Measurements from ENCODE around the gene RUNX2. TPM values are rescaled to one million over a fixed set of nuclear protein-coding genes. Genes with fewer than 3 reads are reported as not detected.
A peak's percentile ranks its signal among the peaks of the same experiment; 100 is the strongest.

The RUNX2 gene
- total and polyA plus RNA-seq, 10 donors: 0.86 to 9.4 (median 6.6) TPM

- no peak overlapping the region for H3K4me3 ChIP-seq
- H3K36me3 ChIP-seq: no peaks in the 10 kb centered on the region
- no peak for DNase-seq
- H3K4me1 ChIP-seq: peaks cover 3 to 44% (median 17%) of the 10 kb centered on the region in 6 donors
- peaks cover 0 to 19% (median 11%) of the 10 kb centered on the region in 7 donors for H3K27me3 ChIP-seq (replicated peaks in 1 of 7)
- 50 to 71% (median 58%) methylated on average over 2 of the region's 2 CpGs for whole genome bisulfite sequencing, 5 donors
- intact Hi-C loops (cut with DNase I; ENCODE audit: low total_unique reads): no loop called here
- peak overlapping the region in 2 of 8 donors; percentile 3 to 21 for H3K27ac ChIP-seq
- TF ChIP-seq POLR2AphosphoS5 (IDR thresholded peaks at IDR 0.05) (no peak), CTCF (IDR thresholded peaks at IDR 0.05 in 8 of 11, conservative IDR thresholded peaks at IDR 0.05 in 3 of 11) (no peak), POLR2A (IDR thresholded peaks at IDR 0.05) (no peak)
- no peaks in the 10 kb centered on the region for H3K9me3 ChIP-seq
Observed at GRCh38 chr6:45428727-45429126, 100.6 kb downstream of the RUNX2 start.

DNA sequence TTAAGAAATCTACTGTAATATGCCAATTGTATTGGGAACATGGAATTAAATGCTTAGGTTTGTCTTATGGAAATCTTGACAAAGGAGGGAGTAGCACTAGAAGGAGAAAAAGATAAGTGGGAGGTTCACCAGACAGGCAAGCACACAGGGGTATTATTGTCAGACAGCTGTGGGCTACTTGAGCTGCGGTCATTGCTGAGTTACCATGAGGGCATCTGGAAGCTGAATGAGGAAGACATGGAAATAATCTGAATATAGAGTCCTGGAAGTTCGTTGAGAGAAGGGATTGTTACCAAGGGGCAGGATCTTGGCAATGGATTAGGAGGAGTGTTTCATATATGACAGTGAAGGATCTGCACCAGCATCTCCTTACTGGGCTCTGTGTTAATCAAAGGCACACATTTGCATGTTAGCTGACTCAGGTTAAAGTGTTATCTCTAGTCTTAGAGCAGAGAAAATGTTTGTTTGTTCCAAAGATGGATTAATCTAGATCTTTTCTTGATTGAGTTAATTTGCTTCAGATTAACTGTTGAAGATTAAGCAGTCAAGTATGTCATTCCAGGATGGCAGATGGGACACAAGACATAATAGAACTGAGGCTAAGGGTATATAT, 102.6 kb downstream of the RUNX2 start:
- no peak for DNase-seq
- Histone ChIP-seq H3K27ac (peak overlapping the region in 2 of 8 donors; percentile 9 to 10), H3K9me3 (no peaks in the 10 kb centered on the region), H3K4me1 (peaks cover 0 to 49% (median 19%) of the 10 kb centered on the region in 6 donors), H3K27me3 (replicated peaks in 1 of 7) (peaks cover 0 to 13% (median 0%) of the 10 kb centered on the region in 7 donors), H3K4me3 (no peak overlapping the region), H3K36me3 (no peaks in the 10 kb centered on the region)
- intact Hi-C loops (cut with DNase I; ENCODE audit: low total_unique reads): no loop called here
- TF ChIP-seq POLR2AphosphoS5 (IDR thresholded peaks at IDR 0.05) (no peak), POLR2A (IDR thresholded peaks at IDR 0.05) (no peak), CTCF (IDR thresholded peaks at IDR 0.05 in 8 of 11, conservative IDR thresholded peaks at IDR 0.05 in 3 of 11) (no peak)
- 66 to 80% (median 70%) methylated on average over 2 of the region's 2 CpGs for WGBS, 5 donors

GRCh38 chr6:45431317-45432065, 103.4 kb downstream of the RUNX2 start:
- intact Hi-C loops (cut with DNase I; ENCODE audit: low total_unique reads): no loop called here
- Histone ChIP-seq H3K27me3 (replicated peaks in 1 of 7) (peaks cover 0 to 9% (median 0%) of the 10 kb centered on the region in 7 donors), H3K27ac (peak overlapping the region in 3 of 8 donors; percentile 2 to 17 (median 10)), H3K4me1 (peaks cover 3 to 57% (median 23%) of the 10 kb centered on the region in 6 donors), H3K36me3 (no peaks in the 10 kb centered on the region), H3K4me3 (peak overlapping the region in 1 of 8 donors; percentile 6), H3K9me3 (no peaks in the 10 kb centered on the region)
- WGBS, 5 donors: 41 to 66% (median 55%) methylated on average over 10 of the region's 10 CpGs
- DNase-seq: no peak
- TF ChIP-seq CTCF (IDR thresholded peaks at IDR 0.05 in 8 of 11, conservative IDR thresholded peaks at IDR 0.05 in 3 of 11): no peak
- no peak for TF ChIP-seq POLR2AphosphoS5 (IDR thresholded peaks at IDR 0.05)
- TF ChIP-seq POLR2A (IDR thresholded peaks at IDR 0.05): no peak

DNA sequence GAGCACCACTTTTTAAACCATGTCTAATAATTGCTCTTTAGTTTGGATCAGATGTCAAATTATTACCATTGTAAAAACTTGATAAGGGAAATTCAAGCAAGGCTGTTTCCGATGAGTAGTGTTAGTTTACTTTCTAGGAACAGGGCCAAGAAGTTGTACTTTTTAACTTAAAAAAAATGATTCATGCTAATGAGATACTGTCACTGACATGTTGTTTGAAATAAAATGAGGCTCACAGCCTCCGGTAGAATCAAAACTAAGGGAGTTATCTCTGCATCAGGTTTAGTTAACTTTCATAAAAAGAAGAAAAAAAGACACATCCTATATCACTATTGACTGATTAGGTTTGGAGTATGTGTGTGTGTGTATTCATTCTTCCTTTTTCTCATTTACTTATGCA, 104.8 kb downstream of the RUNX2 start:
- 8 to 19% (median 17%) methylated on average over 2 of the region's 2 CpGs for WGBS, 5 donors
- Histone ChIP-seq H3K9me3 (no peaks in the 10 kb centered on the region), H3K4me3 (peak overlapping the region in 1 of 8 donors; percentile 6), H3K36me3 (no peaks in the 10 kb centered on the region), H3K27me3 (replicated peaks in 1 of 7) (peaks cover 0 to 5% (median 0%) of the 10 kb centered on the region in 7 donors), H3K4me1 (peaks cover 10 to 64% (median 27%) of the 10 kb centered on the region in 6 donors), H3K27ac (peak overlapping the region in 2 of 8 donors; percentile 17 to 39)
- no peak for DNase-seq
- no peak for TF ChIP-seq POLR2A (IDR thresholded peaks at IDR 0.05)
- intact Hi-C loops (cut with DNase I; ENCODE audit: low total_unique reads): no loop called here

Data from spleen (tissue), 11 donors.